Thyroid gland (tissue), 4 donors: ENCODE results near the gene ALDH1A1. TPM values are rescaled to one million over a fixed set of nuclear protein-coding genes. Genes with fewer than 3 reads are reported as not detected.

Source experiments
- DNase-seq, 2 donors: peaks; one replicate each; pipeline ENCODE4 v3.0.0-alpha.2; 2019
- H3K27ac ChIP-seq, 3 donors: fragments of 200-600 bp; sonication (generic); 1 replicate in 2 of 3; 2 replicates in 1 of 3; pipeline ENCODE4 v1.5.1; 2016 to 2019; ENCODE audit warnings: mild to moderate bottlenecking in 1 of 3, moderate library complexity in 1 of 3
- H3K27me3 ChIP-seq: fragments of 200-600 bp; sonication (generic); one replicate; pipeline ENCODE4 v1.5.1; 2019
- H3K36me3 ChIP-seq, 2 donors: fragments of 200-600 bp; sonication (generic); one replicate each; pipeline ENCODE4 v1.5.1; 2016 to 2019
- H3K4me1 ChIP-seq, 2 donors: fragments of 200-600 bp; sonication (generic); one replicate each; pipeline ENCODE4 v1.5.1; 2017 to 2019
- H3K4me3 ChIP-seq, 3 donors: fragments of 200-600 bp; sonication (generic); replicated peaks in 1 of 3; 1 replicate in 2 of 3; 2 replicates in 1 of 3; pipeline ENCODE4 v1.5.1; 2016; ENCODE audit warnings: mild to moderate bottlenecking in 1 of 3
- H3K9me3 ChIP-seq: fragments of 200-600 bp; sonication (generic); one replicate; pipeline ENCODE4 v1.5.1; 2017
- CTCF ChIP-seq, 6 experiments: fragments of 200-600 bp in 3 of 6; fragments of 450-650 bp in 3 of 6; sonication (generic) in 3 of 6; IDR thresholded peaks; one replicate each; pipeline ENCODE4 v1.5.1; 2016 to 2019; ENCODE audit warnings: antibody characterized with exemption in 6 of 6, mild to moderate bottlenecking in 2 of 6, inconsistent platforms in 1 of 6, moderate library complexity in 1 of 6
- POLR2A ChIP-seq, 2 donors: fragments of 450-650 bp; IDR thresholded peaks; one replicate each; pipeline ENCODE4 v1.6.1; 2017; ENCODE audit warnings: antibody characterized with exemption in 2 of 2, mild to moderate bottlenecking in 2 of 2, moderate library complexity in 1 of 2
- WGBS, 2 donors: methylation state at CpG; one replicate each; pipeline ENCODE4 v1.1.5; 2017; 5-methylcytosine and 5-hydroxymethylcytosine counted together
- intact Hi-C: fragments of 100-400 bp; cut with DNase I; formaldehyde crosslinking; loops from one replicate; pipeline ENCODE4 v1.15.1; 2023
- total RNA-seq, 4 donors: library from RNA; depleted of rRNA; stranded (reverse); fragments of >200 nt; gene quantifications; one replicate each; pipeline ENCODE4 v1.2.3, GENCODE V29; 2016

The ALDH1A1 gene
- total RNA-seq, 4 donors from 2014 or later = 237 to 323 (median 293) TPM

GRCh38 chr9:72893437-72893836, 59.4 kb downstream of the ALDH1A1 start:
- no peak for DNase-seq
- H3K27me3 ChIP-seq = no peaks in the 10 kb centered on the region
- WGBS, 2 donors = 77 to 92% methylated on average over 1 of the region's 1 CpG
- TF ChIP-seq POLR2A (IDR thresholded peaks at IDR 0.05) = no peak
- TF ChIP-seq CTCF (IDR thresholded peaks at IDR 0.05) = no peak
- H3K4me3 ChIP-seq = no peak overlapping the region
- no peak overlapping the region for H3K27ac ChIP-seq
- intact Hi-C loops = no loop called here
- H3K36me3 ChIP-seq = no peaks in the 10 kb centered on the region
- no peaks in the 10 kb centered on the region for H3K9me3 ChIP-seq
- H3K4me1 ChIP-seq = no peaks in the 10 kb centered on the region

GRCh38 chr9:72891043-72891442, 61.8 kb downstream of the ALDH1A1 start:
- Histone ChIP-seq H3K36me3 (no peaks in the 10 kb centered on the region), H3K4me3 (no peak overlapping the region), H3K4me1 (no peaks in the 10 kb centered on the region), H3K9me3 (no peaks in the 10 kb centered on the region), H3K27ac (no peak overlapping the region), H3K27me3 (no peaks in the 10 kb centered on the region)
- 64 to 66% methylated on average over 2 of the region's 2 CpGs for WGBS, 2 donors
- DNase-seq = no peak
- intact Hi-C loops = no loop called here
- TF ChIP-seq CTCF (IDR thresholded peaks at IDR 0.05) (no peak), POLR2A (IDR thresholded peaks at IDR 0.05) (no peak)

- H3K4me3 ChIP-seq = no peak overlapping the region
- no peaks in the 10 kb centered on the region for H3K36me3 ChIP-seq
- H3K27me3 ChIP-seq = no peaks in the 10 kb centered on the region
- H3K9me3 ChIP-seq = no peaks in the 10 kb centered on the region
- 92 to 98% methylated on average over 2 of the region's 2 CpGs for WGBS, 2 donors
- no peak for DNase-seq
- TF ChIP-seq POLR2A (IDR thresholded peaks at IDR 0.05) (no peak), CTCF (IDR thresholded peaks at IDR 0.05) (no peak)
- intact Hi-C loops = no loop called here
- no peak overlapping the region for H3K27ac ChIP-seq
- H3K4me1 ChIP-seq = no peaks in the 10 kb centered on the region
Observed at GRCh38 chr9:72888943-72889342, 63.9 kb downstream of the ALDH1A1 start.

- Histone ChIP-seq H3K9me3 (no peaks in the 10 kb centered on the region), H3K4me1 (no peaks in the 10 kb centered on the region), H3K36me3 (no peaks in the 10 kb centered on the region), H3K27ac (no peak overlapping the region), H3K4me3 (no peak overlapping the region), H3K27me3 (no peaks in the 10 kb centered on the region)
- no peak for DNase-seq
- WGBS, 2 donors = 94 to 96% methylated on average over 2 of the region's 2 CpGs
- intact Hi-C loops = no loop called here
- TF ChIP-seq CTCF (IDR thresholded peaks at IDR 0.05) (no peak), POLR2A (IDR thresholded peaks at IDR 0.05) (no peak)
Observed at GRCh38 chr9:72888067-72888466, 64.8 kb downstream of the ALDH1A1 start.

- TF ChIP-seq POLR2A (IDR thresholded peaks at IDR 0.05) (no peak), CTCF (IDR thresholded peaks at IDR 0.05) (no peak)
- Histone ChIP-seq H3K27me3 (no peaks in the 10 kb centered on the region), H3K4me3 (no peak overlapping the region), H3K9me3 (no peaks in the 10 kb centered on the region), H3K4me1 (peaks cover 0 to 12% of the 10 kb centered on the region in 2 donors), H3K36me3 (no peaks in the 10 kb centered on the region), H3K27ac (no peak overlapping the region)
- intact Hi-C loops = no loop called here
- WGBS, 2 donors = 90 to 100% methylated on average over 1 of the region's 1 CpG
- no peak for DNase-seq
Observed at GRCh38 chr9:72886386-72886785, 66.5 kb downstream of the ALDH1A1 start.
